Activated CD4-positive, alpha-beta T cell treated with anti-CD3 and anti-CD28 coated beads, Interleukin-2, amount 10 ng/mL, durations not matched to agents 7 days and 5 days (primary cell): ENCODE results near the gene PLCH1. TPM values are rescaled to one million over a fixed set of nuclear protein-coding genes. Genes with fewer than 3 reads are reported as not detected.

Experiments used
- CTCF ChIA-PET: fragments of 350-600 bp; sonication (Branson Sonifier 250); formaldehyde crosslinking; loops from one replicate; lab custom pipeline; 2021; ENCODE audit warnings: antibody characterized with exemption; lab: Charles Lee
- POLR2A ChIA-PET: fragments of 350-600 bp; sonication (Branson Sonifier 250); formaldehyde crosslinking; loops from one replicate; lab custom pipeline; 2021; ENCODE audit warnings: antibody characterized with exemption; lab: Charles Lee
- DNase-seq: peaks from one replicate; pipeline ENCODE4 v3.0.0-alpha.2; 2020
- H3K27ac Mint-ChIP-seq: one replicate; pipeline ENCODE4 v1.8.0; 2021; ENCODE audit warnings: mild to moderate bottlenecking, moderate library complexity, mixed read lengths
- H3K27me3 Mint-ChIP-seq: one replicate; pipeline ENCODE4 v1.8.0; 2021; ENCODE audit warnings: mixed read lengths
- H3K36me3 Mint-ChIP-seq: one replicate; pipeline ENCODE4 v1.8.0; 2021; ENCODE audit warnings: low read depth, mixed read lengths
- H3K4me1 Mint-ChIP-seq: one replicate; pipeline ENCODE4 v1.8.0; 2021; ENCODE audit warnings: mixed read lengths
- H3K4me3 Mint-ChIP-seq: one replicate; pipeline ENCODE4 v1.8.0; 2021; ENCODE audit warnings: mild to moderate bottlenecking, moderate library complexity, mixed read lengths
- H3K9me3 Mint-ChIP-seq: one replicate; pipeline ENCODE4 v1.8.0; 2021; ENCODE audit warnings: mixed read lengths
- total RNA-seq, 2 experiments: library from RNA; stranded (reverse); gene quantifications; one replicate each; pipeline ENCODE4 v1.2.3, GENCODE V29; 2021

Gene PLCH1
- total RNA-seq, 2 experiments from 2014 or later: 0.37 TPM

DNA sequence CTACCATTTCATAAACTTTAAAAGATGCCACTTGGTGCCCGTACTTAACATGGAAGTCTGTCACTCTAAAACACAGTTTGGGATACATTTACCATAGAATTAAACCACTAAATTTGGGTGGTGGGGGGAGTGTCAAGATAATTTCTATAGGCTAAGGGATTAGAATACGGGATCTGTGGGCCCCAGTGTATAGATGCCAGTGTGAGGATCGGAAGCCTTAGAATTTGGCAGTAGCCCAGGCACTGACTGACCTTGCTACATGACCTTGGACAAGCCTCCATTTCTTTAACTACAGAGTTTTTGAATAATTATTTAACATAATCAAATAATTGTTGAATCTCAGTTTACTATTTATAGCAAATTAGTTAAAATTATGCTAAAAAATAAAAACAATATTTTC lies 375.1 kb downstream of the PLCH1 start:
- H3K27me3 Mint-ChIP-seq: peaks cover 5% of the 10 kb centered on the region
- no peak overlapping the region for H3K4me3 Mint-ChIP-seq
- H3K36me3 Mint-ChIP-seq: no peaks in the 10 kb centered on the region

GRCh38 chr3:155369244-155369643 lies 375.6 kb downstream of the PLCH1 start:
- Mint-ChIP-seq H3K27me3 (peaks cover 5% of the 10 kb centered on the region), H3K36me3 (no peaks in the 10 kb centered on the region), H3K4me3 (no peak overlapping the region), H3K9me3 (peaks cover 3% of the 10 kb centered on the region), H3K4me1 (no peaks in the 10 kb centered on the region), H3K27ac (no peak overlapping the region)
- DNase-seq: no peak
- ChIA-PET CTCF (no interaction called here), POLR2A (no interaction called here)

More for the DNA sequence above, 375.1 kb downstream of the PLCH1 start:
- peaks cover 2% of the 10 kb centered on the region for H3K9me3 Mint-ChIP-seq
- CTCF ChIA-PET: no interaction called here
- POLR2A ChIA-PET: no interaction called here
- no peaks in the 10 kb centered on the region for H3K4me1 Mint-ChIP-seq
- no peak for DNase-seq
- no peak overlapping the region for H3K27ac Mint-ChIP-seq

DNA sequence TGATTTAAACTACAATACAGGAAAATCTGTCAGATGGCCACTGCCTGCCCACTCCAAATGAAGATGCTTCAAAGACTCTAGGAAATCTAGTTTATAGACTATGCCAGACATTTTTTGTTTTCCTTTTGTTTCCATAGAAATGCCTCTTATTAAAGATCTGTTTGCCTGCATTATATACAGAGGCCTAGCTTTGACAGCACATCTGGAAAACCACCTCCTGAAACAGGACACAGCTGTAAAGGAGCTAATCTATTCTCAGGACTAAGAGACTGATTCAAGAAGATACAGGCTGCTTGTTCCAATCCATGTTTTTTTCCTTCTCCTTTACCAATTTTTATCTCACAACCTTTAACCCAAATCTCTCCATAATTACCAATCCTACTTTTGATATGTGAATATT lies 376.1 kb downstream of the PLCH1 start:
- Mint-ChIP-seq H3K27ac (no peak overlapping the region), H3K27me3 (peaks cover 5% of the 10 kb centered on the region), H3K9me3 (peaks cover 5% of the 10 kb centered on the region), H3K4me3 (no peak overlapping the region), H3K4me1 (no peaks in the 10 kb centered on the region), H3K36me3 (no peaks in the 10 kb centered on the region)
- ChIA-PET CTCF (no interaction called here), POLR2A (no interaction called here)
- no peak for DNase-seq

DNA sequence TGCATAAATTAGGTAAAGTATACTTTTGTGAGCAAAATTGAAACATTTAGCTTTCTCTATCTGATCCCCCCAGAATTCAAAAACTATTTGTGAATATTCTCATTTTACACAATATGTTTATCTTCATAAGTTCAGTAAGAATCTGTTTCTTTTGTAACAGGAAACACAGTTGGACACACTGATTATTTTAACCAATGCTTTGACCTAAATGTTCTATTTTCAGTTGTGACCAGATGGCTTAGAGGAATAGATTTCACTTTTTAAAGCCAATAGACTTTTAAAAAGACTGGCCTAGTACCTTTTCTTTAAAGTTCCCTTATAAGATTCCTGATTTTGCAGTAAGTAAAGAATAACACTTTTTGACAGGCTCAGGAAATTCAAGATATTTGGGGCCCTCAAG lies 377.4 kb downstream of the PLCH1 start:
- H3K27ac Mint-ChIP-seq: no peak overlapping the region
- H3K4me3 Mint-ChIP-seq: no peak overlapping the region
- POLR2A ChIA-PET: no interaction called here
- H3K4me1 Mint-ChIP-seq: no peaks in the 10 kb centered on the region
- no peak for DNase-seq
- no peaks in the 10 kb centered on the region for H3K36me3 Mint-ChIP-seq
- H3K27me3 Mint-ChIP-seq: peaks cover 5% of the 10 kb centered on the region
- H3K9me3 Mint-ChIP-seq: peaks cover 5% of the 10 kb centered on the region
- CTCF ChIA-PET: no interaction called here

DNA sequence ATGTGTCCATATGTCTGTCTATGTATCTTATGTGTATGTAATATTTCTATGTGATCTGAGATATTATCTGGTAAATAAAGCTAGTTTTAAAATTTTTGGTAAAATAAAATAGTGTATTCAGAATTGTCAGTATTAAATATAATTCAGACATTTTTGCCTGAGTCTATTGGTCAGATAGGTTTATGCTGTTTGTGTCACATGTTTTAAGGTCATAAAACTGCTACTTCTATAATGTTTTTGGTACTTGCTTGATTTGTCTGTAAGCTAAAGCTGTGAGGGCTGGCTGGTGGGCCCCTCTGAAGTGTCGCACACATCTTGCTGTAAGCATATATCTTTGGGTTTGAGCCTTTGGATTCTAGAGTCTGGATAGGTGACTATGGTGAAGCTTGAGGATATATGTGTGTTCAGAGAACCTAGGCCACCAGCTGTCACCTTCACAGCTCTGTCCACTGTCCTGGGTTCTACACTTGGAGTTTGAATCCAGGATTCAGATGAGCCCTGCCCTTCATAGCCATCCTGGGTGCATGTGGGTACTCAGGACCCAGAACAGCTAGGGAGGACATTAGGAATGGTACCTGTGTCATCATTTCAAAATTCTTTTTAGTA lies 379.6 kb downstream of the PLCH1 start:
- Mint-ChIP-seq H3K4me1 (no peaks in the 10 kb centered on the region), H3K4me3 (no peak overlapping the region), H3K27me3 (peaks cover 5% of the 10 kb centered on the region), H3K9me3 (peaks cover 5% of the 10 kb centered on the region), H3K27ac (no peak overlapping the region), H3K36me3 (no peaks in the 10 kb centered on the region)
- no peak for DNase-seq
- ChIA-PET POLR2A (interaction anchor here (0.7 kb wide), 1 partner anchor 437 kb away, joined by 3 read pairs; no protein-coding TSS in a partner anchor), CTCF (interaction anchor here (0.8 kb wide), 1 partner anchor 9 kb away, joined by 3 read pairs; no protein-coding TSS in a partner anchor)

DNA sequence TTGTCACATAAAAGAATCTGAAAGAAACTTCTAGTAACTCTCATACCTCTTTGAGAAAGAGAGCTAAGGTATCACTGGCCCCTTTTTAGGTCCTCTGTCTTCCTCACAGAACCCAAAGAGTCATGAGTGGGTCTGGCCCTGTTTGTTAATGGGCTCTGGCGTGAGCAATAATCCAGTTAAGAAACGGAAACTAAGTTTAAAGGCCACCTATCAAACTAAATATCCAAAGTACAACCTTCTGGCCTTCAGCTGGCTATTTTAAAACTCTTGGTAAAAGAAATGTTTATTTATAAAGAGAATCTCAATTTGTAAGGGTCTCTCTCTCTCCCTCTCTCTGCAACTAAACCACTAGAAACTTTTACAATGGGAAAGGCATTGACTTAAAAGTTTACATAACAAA lies 380.4 kb downstream of the PLCH1 start:
- DNase-seq: no peak
- ChIA-PET POLR2A (no interaction called here), CTCF (interaction anchor here (0.8 kb wide), 1 partner anchor 9 kb away, joined by 3 read pairs; no protein-coding TSS in a partner anchor)
- Mint-ChIP-seq H3K4me1 (no peaks in the 10 kb centered on the region), H3K9me3 (peaks cover 5% of the 10 kb centered on the region), H3K27ac (no peak overlapping the region), H3K27me3 (peaks cover 5% of the 10 kb centered on the region), H3K36me3 (no peaks in the 10 kb centered on the region), H3K4me3 (no peak overlapping the region)

GRCh38 chr3:155363690-155364070 lies 381.2 kb downstream of the PLCH1 start:
- CTCF ChIA-PET: no interaction called here
- no peak overlapping the region for H3K4me3 Mint-ChIP-seq
- no peak overlapping the region for H3K27ac Mint-ChIP-seq
- POLR2A ChIA-PET: no interaction called here
- H3K4me1 Mint-ChIP-seq: no peaks in the 10 kb centered on the region
- H3K9me3 Mint-ChIP-seq: peaks cover 5% of the 10 kb centered on the region
- H3K36me3 Mint-ChIP-seq: no peaks in the 10 kb centered on the region
- DNase-seq: no peak
- peaks cover 10% of the 10 kb centered on the region for H3K27me3 Mint-ChIP-seq

GRCh38 chr3:155362808-155363689 lies 381.8 kb downstream of the PLCH1 start:
- no peak overlapping the region for H3K27ac Mint-ChIP-seq
- DNase-seq: no peak
- ChIA-PET CTCF (no interaction called here), POLR2A (no interaction called here)
- no peaks in the 10 kb centered on the region for H3K4me1 Mint-ChIP-seq
- H3K27me3 Mint-ChIP-seq: peaks cover 7% of the 10 kb centered on the region
- H3K36me3 Mint-ChIP-seq: no peaks in the 10 kb centered on the region
- H3K4me3 Mint-ChIP-seq: no peak overlapping the region
- H3K9me3 Mint-ChIP-seq: peaks cover 5% of the 10 kb centered on the region

GRCh38 chr3:155360281-155360680 lies 384.6 kb downstream of the PLCH1 start:
- H3K36me3 Mint-ChIP-seq: no peaks in the 10 kb centered on the region

DNA sequence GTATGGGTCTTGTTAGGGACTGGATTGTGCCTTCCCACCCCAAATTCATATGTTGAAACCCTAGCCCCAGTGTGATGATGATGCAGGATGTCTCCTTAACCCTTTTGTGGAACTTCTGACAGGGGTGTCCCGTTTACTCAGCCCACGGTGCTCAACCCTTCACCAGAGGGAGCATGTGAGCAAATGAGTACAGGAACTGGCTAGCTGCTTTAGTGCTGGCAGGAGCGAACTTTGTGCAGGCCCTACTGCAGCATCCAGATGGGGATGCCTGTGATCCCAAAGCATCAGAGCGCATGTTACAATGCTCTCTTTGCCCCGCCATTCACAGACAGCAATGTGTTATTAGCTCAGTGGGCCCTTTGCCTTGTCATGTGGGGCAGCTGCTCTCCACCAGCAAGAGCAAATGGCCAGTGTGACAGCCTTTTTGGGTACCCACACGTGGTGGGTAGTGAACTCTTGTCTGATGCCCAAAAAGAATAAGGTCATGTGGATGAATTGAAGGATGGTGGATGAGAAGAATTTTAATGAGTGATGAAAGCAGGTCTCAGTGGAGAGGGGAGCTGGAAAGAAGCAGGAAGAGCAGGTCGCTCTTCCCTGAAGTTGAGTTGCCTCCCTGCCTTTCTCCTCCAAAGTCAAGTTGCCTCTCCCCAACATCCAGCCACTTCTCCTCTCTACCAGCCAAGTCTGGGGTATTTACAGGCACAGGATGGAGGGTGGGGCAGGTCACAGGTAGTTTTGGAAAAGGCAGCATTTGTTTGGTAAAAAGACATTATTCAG lies 388.1 kb downstream of the PLCH1 start:
- Mint-ChIP-seq H3K36me3 (no peaks in the 10 kb centered on the region), H3K9me3 (no peaks in the 10 kb centered on the region), H3K27ac (no peak overlapping the region), H3K4me1 (no peaks in the 10 kb centered on the region), H3K4me3 (no peak overlapping the region), H3K27me3 (peaks cover 15% of the 10 kb centered on the region)
- DNase-seq: no peak
- ChIA-PET POLR2A (no interaction called here), CTCF (no interaction called here)

More at GRCh38 chr3:155360281-155360680, 384.6 kb downstream of the PLCH1 start:
- Mint-ChIP-seq H3K4me3 (no peak overlapping the region), H3K4me1 (no peaks in the 10 kb centered on the region), H3K9me3 (peaks cover 5% of the 10 kb centered on the region), H3K27ac (no peak overlapping the region), H3K27me3 (peaks cover 8% of the 10 kb centered on the region)
- no peak for DNase-seq
- ChIA-PET POLR2A (no interaction called here), CTCF (interaction anchor here (0.7 kb wide), 1 partner anchor 26 kb away, joined by 3 read pairs; no protein-coding TSS in a partner anchor)

GRCh38 chr3:155354658-155355057 lies 390.2 kb downstream of the PLCH1 start:
- no peak overlapping the region for H3K4me3 Mint-ChIP-seq
- H3K27me3 Mint-ChIP-seq: peaks cover 17% of the 10 kb centered on the region
- H3K9me3 Mint-ChIP-seq: no peaks in the 10 kb centered on the region
- CTCF ChIA-PET: no interaction called here
- H3K4me1 Mint-ChIP-seq: no peaks in the 10 kb centered on the region
- no peak for DNase-seq
- POLR2A ChIA-PET: no interaction called here
- H3K36me3 Mint-ChIP-seq: no peaks in the 10 kb centered on the region
- H3K27ac Mint-ChIP-seq: no peak overlapping the region

DNA sequence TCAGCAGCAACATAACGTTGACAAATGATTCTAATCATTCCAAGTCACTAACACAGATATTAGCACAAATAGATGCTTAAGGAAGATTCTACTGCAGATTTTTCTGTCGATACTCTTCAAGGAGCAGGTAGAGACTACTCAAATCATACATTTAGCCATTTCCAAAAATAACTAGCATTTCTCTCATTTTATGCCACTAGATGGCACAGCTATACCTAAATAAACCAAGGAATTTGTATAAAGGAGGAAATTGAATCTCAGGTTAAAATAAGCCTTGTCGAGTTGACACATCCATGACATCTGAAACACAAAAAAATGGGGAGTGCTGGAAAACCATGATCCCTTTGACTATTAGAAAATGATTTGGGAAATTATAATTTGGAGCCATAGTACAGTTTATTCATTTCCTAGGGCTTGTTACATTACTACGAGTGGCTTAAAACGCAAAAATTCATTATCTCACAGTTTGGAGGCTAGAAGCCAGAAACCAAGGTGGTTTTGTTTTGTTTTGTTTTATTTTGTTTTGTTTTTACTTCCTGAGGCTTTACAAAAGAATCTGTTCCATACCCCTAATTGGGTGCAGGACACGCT lies 391.9 kb downstream of the PLCH1 start:
- Mint-ChIP-seq H3K27me3 (peaks cover 12% of the 10 kb centered on the region), H3K9me3 (no peaks in the 10 kb centered on the region), H3K4me1 (no peaks in the 10 kb centered on the region), H3K27ac (no peak overlapping the region), H3K36me3 (no peaks in the 10 kb centered on the region), H3K4me3 (no peak overlapping the region)
- POLR2A ChIA-PET: no interaction called here
- no peak for DNase-seq
- CTCF ChIA-PET: interaction anchor here (0.9 kb wide), 1 partner anchor 356 kb away, joined by 3 read pairs; no protein-coding TSS in a partner anchor
